ENCODE measurements around the gene RBPJL.
A peak's percentile ranks its signal among the peaks of the same experiment; 100 is the strongest.

The RBPJL gene

DNA sequence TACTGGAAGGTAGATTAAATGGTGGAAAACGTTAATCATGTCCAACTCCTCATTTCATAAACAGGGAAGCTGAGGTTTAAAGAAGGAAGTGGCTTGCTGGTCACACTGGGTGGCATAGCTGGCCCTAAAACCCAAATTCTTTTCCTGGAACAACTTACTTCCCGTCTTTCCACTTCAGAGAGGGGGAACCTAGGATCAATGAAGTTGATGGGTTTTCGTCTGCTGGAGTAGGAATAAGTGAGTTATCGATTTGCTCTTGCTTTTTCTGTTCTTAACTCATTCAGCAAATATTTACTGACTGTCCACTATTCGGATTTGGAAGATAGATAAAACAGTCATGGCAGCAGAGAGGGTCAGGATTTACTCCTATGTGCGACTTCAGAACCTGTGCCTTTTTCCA is 55.2 kb downstream of the RBPJL start:
- TF ChIP-seq CTCF (IDR thresholded peaks at IDR 0.05; ENCODE audit: insufficient read depth, missing control alignments) = no peak
- FAIRE-seq = no peak
- no peak for DNase-seq (ENCODE audit: insufficient read length, low spot score)

DNA sequence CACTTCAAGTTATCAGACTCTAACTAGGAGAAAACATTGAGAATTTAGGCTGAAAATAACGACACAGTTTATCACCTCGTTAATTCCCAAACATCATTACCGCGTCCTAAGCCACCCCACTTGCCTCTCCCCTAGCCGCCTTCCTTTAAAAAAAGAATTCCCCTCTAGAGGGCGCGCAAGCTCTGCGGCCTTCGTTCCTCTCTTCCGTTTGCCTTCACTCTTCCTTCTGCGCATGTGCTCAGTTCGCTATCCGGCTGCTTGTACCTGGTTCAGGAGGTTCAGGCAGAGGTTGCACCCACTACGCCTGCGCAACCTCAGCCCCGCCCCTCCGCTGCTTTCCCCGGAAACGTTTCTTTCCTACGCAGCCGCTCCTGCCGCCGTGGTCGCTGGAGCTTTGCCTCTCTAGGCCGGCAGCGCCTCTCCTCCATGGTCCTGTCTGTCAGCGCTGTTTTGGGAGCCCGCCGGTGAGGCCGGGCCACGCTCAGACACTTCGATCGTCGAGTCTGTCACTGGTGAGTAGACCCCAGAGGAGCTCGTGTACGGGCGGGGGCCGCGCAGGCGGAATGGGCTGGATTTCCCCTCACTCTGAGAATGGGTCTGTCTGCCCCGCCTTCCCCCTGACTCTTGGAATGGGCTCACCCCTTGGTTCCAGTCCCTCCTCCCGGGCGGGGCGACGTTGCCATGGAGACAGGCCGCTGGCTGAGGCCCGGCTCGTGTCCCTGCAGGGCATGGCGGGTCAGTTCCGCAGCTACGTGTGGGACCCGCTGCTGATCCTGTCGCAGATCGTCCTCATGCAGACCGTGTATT is 56.4 kb downstream of the RBPJL start, which contains the start of gene SYS1:
Gene SYS1, plus strand, starts transcription at position 353 of the 807 bp plus-strand sequence. Its CDS starts 376 bp downstream, at position 729.
- TF ChIP-seq CTCF (IDR thresholded peaks at IDR 0.05; ENCODE audit: insufficient read depth, missing control alignments) = peak; percentile 96
- DNase-seq (ENCODE audit: insufficient read length, low spot score) (peak; percentile 87), FAIRE-seq (no peak)

GRCh38 chr20:45363611-45364492 is 57.2 kb downstream of the RBPJL start:
- no peak for FAIRE-seq
- no peak for DNase-seq (ENCODE audit: insufficient read length, low spot score)
- TF ChIP-seq CTCF (IDR thresholded peaks at IDR 0.05; ENCODE audit: insufficient read depth, missing control alignments) = no peak

GRCh38 chr20:45365444-45365970 is 58.9 kb downstream of the RBPJL start:
- TF ChIP-seq CTCF (IDR thresholded peaks at IDR 0.05; ENCODE audit: insufficient read depth, missing control alignments) = no peak
- no peak for DNase-seq (ENCODE audit: insufficient read length, low spot score)
- FAIRE-seq = no peak

DNA sequence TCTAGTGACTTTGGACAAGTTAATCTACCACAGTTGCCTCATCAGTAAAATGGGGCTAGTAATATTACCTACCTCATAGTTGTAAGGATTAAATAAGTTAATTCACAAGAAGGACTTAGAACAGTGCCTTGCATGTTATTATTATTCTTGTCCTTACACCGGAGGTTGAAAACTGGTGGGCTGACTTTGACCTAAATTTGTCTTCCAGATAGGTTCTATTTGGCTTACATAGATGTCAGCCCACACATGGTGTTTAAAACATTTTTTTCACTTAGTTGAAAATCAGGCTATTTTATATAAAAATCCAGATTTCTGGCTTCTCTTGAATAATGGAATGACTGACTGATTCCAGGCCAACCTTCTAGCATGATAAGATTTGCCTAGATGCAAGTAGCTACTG is 59.6 kb downstream of the RBPJL start:
- no peak for FAIRE-seq
- TF ChIP-seq CTCF (IDR thresholded peaks at IDR 0.05; ENCODE audit: insufficient read depth, missing control alignments) = no peak

DNA sequence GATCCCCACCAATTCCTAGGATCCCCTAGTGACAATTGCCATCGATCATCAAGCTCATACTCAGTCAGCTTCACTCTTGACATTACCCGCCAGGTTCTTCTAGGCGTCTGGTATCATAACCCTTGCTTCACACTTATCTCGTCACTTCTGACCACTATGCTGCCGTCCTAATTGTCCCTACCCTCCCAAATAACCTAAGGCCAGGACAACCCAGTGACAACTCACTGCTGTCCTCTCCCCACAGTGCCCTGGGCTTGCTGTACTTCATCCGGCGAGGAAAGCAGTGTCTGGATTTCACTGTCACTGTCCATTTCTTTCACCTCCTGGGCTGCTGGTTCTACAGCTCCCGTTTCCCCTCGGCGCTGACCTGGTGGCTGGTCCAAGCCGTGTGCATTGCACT is 60.0 kb downstream of the RBPJL start:
- FAIRE-seq (no peak), DNase-seq (ENCODE audit: insufficient read length, low spot score) (no peak)
- TF ChIP-seq CTCF (IDR thresholded peaks at IDR 0.05; ENCODE audit: insufficient read depth, missing control alignments) = no peak

More for the DNA sequence above, 59.6 kb downstream of the RBPJL start:
- DNase-seq (ENCODE audit: insufficient read length, low spot score) = no peak

All from D721Med (cell line).